Aorta (tissue), 5 donors: ENCODE data around the gene TMEM120A. TPM values are rescaled to one million over a fixed set of nuclear protein-coding genes. Genes with fewer than 3 reads are reported as not detected.

Experiments used
- ATAC-seq: fragments of 200-7000 bp; cut with Tn5 transposase; one replicate; pipeline ENCODE4 v1.9.1; 2022; ENCODE audit warnings: moderate library complexity; ENCODE audit not compliant: low FRiP score
- DNase-seq, 2 donors: peaks; one replicate each; pipeline ENCODE4 v3.0.0-alpha.2; 2020
- H3K27ac ChIP-seq, 2 donors: one replicate each; pipeline ENCODE4 v1.5.1; 2013; ENCODE audit warnings: low read length in 2 of 2, mild to moderate bottlenecking in 2 of 2, moderate library complexity in 2 of 2, control low read depth in 1 of 2, inconsistent platforms in 1 of 2, low read depth in 1 of 2
- H3K27me3 ChIP-seq, 2 donors: one replicate each; pipeline ENCODE4 v1.6.1; 2013; ENCODE audit warnings: control low read depth in 1 of 2, low read length in 1 of 2, mild to moderate bottlenecking in 1 of 2, moderate library complexity in 1 of 2; ENCODE audit not compliant: insufficient read depth in 2 of 2, control insufficient read depth in 1 of 2
- H3K36me3 ChIP-seq, 2 donors: one replicate each; pipeline ENCODE4 v1.6.1; 2013; ENCODE audit warnings: control low read depth in 1 of 2, low read length in 1 of 2, mild to moderate bottlenecking in 1 of 2; ENCODE audit not compliant: insufficient read depth in 2 of 2, control insufficient read depth in 1 of 2
- H3K4me1 ChIP-seq, 2 donors: one replicate each; pipeline ENCODE4 v1.6.1; 2013; ENCODE audit warnings: low read length in 2 of 2, control low read depth in 1 of 2, mild to moderate bottlenecking in 1 of 2, moderate library complexity in 1 of 2; ENCODE audit not compliant: insufficient read depth in 2 of 2, control insufficient read depth in 1 of 2
- H3K4me3 ChIP-seq, 2 donors: one replicate each; pipeline ENCODE4 v1.5.1; 2013; ENCODE audit warnings: low read length in 2 of 2, control low read depth in 1 of 2, mild to moderate bottlenecking in 1 of 2
- H3K9me3 ChIP-seq: one replicate; pipeline ENCODE4 v1.6.1; 2013; ENCODE audit warnings: mild to moderate bottlenecking, low read length; ENCODE audit not compliant: control insufficient read depth
- WGBS, 2 donors: extraction: QIAGEN DNeasy Blood & Tissue Kit; methylation state at CpG; one replicate each; pipeline ENCODE4 v1.1.7; 2013; 5-methylcytosine and 5-hydroxymethylcytosine counted together
- intact Hi-C, 2 donors: fragments of 100-400 bp; cut with DNase I; formaldehyde crosslinking; loops; one replicate each; pipeline versions ENCODE4 v1.14.2 to v1.15.0; 2022
- polyA plus RNA-seq, 2 donors: library from polyadenylated mRNA; stranded (reverse); fragments of 200-250 nt; gene quantifications; one replicate each; pipeline ENCODE4 v1.2.3, GENCODE V29; 2013
- total RNA-seq, 2 donors: library from RNA; stranded (reverse); fragmentation: NEBNext Ultra II Directional; extraction: Animal tissue kit (Norgen Biotek cat#: 25700); gene quantifications; one replicate each; pipeline ENCODE4 v1.2.1, GENCODE V29; 2021
- donor health status: healthy with polysubstance abuse.
- donor health status: Bipolar disorder and iron deficiency.
- donor health status: DM: no; HTN: no; CAD: no.
- donor health status: DM: no; HTN: no; CAD: no.
- donor health status: DM: yes; HTN: yes; CAD: no.

The TMEM120A gene
- total and polyA plus RNA-seq, 4 donors = 53.8 to 144 (median 79.5) TPM

DNA sequence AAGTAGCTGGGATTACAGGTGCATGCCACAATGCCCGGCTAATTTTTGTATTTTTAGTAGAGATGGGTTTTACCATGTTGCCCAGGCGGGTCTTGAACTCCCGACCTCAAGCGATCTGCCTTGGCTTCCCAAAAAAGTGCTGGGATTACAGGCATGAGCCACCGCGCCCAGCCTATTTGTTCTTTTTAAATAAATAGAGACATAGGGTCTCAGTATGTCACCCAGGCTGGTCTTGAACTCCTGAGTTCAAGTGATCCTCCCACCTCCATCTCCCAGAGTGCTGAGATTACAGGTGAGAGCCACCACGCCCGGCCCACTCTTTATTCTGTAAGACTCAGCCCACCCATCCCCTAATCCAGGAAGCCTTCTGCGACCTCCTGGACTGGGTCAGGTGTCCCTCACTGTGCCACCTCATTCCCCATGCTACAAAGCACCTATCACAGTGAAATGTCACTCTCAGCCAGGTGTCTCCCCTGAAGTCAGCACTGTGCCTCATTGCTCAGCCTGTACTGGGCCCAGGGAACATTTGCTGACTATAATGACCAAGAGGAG is 2.8 kb downstream of the TMEM120A start:
- WGBS, 2 donors = 93 to 98% methylated on average over 9 of the region's 9 CpGs
- no peaks in the 10 kb centered on the region for H3K27me3 ChIP-seq
- no peaks in the 10 kb centered on the region for H3K4me1 ChIP-seq
- H3K27ac ChIP-seq = no peak overlapping the region
- ATAC-seq = no peak
- H3K9me3 ChIP-seq = no peaks in the 10 kb centered on the region
- intact Hi-C loops = loop anchor here in 1 of 2 donors (5.0 kb wide), 1 partner anchor 56 kb away; the partner anchor contains the start of genes MDH2 and STYXL1
- peaks cover 0 to 5% of the 10 kb centered on the region in 2 donors for H3K36me3 ChIP-seq
- no peak overlapping the region for H3K4me3 ChIP-seq
- DNase-seq = peak in 1 of 2 donors; percentile 57

DNA sequence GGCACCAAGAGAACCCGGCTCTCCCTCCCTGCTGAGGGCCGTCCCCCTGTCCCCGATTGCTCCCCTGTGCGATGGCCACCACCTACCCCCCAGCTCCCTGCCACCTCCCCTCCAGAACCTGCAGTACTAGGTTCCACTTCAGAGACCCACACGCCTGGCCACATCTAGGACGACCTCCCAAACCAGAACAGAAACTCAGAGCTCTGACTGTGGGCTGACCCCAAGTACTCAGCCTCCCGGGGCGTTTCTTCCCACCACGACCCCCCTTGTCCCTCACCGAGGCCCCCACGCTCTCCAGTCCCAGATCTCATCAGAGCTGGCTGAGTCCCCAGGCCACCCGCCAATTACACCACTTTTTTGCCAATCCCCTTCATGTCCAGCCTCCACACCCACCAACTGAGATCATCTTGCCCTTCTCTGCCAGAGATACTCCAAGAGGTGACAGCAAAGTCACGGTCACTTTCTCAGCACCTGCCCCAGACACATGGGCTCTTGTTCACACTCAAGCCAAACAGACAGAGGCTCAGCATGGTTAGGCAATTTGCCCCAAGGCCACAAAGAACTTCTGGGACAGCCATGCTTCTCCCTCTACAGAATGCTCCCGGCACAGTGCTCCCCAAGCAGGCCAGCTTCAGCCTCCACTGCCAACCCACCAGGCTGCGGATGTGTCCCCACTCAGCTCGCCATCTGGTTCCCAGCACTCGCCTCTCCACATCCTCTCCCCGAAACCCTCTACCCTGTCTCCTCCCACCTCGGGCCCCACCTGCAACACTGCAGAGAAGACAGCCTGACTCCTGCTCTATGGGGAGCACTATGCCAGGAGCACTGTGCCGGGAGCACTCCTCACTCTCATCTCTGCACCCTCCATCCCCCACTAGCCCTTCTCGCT is 4.7 kb downstream of the TMEM120A start:
- H3K36me3 ChIP-seq = peaks cover 0 to 11% of the 10 kb centered on the region in 2 donors
- H3K4me3 ChIP-seq = no peak overlapping the region
- no peak for ATAC-seq
- no peaks in the 10 kb centered on the region for H3K4me1 ChIP-seq
- no peaks in the 10 kb centered on the region for H3K27me3 ChIP-seq
- no peak for DNase-seq
- WGBS, 2 donors = 29 to 31% methylated on average over 21 of the region's 21 CpGs
- intact Hi-C loops = loop anchor here in 1 of 2 donors (5.0 kb wide), 1 partner anchor 58 kb away; the partner anchor contains the start of genes MDH2 and STYXL1
- peak overlapping the region in 1 of 2 donors; percentile 22 for H3K27ac ChIP-seq
- no peaks in the 10 kb centered on the region for H3K9me3 ChIP-seq

DNA sequence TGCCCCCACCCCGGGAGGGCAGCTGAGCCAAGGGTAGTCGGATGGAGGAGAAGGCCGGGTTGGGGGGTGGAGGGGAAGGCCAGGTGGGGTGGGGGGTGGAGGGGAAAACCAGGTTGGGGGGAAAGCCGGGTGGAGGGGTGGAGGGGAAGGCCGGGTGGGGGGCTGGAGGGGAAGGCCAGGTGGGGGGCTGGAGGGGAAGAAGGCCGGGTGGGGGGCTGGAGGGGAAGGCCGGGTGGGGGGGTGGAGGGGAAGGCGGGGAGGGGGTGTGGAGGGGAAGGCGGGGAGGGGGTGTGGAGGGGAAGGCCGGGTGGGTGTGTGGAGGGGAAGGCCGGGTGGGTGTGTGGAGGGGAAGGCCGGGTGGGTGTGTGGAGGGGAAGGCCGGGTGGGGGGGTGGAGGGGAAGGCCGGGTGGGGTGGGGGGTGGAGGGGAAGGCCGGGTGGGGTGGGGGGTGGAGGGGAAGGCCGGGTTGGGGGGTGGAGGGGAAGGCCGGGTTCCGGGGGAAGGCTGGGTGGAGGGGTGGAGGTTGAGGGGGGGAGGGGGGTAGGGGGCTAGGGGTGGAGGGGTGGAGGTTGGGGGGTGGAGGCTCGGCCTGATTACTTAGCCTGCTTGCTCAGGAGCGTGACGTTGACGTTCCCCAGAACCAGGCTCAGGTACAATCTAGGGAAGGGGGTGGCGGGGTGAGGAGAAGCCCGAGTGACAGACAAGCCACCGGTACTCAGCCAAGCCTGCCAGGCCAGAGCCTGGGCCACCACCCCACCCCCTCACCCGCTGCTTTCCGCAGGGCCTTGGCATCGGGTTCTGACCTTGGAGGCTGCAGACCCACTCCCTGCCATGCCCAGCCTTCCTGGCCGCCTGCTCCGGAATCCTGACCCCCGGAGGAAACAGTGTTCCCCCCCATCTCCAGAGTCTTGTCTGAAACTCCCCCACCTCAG is 5.6 kb downstream of the TMEM120A start:
- H3K27ac ChIP-seq = peak overlapping the region in 1 of 2 donors; percentile 3
- H3K4me3 ChIP-seq = no peak overlapping the region
- H3K9me3 ChIP-seq = no peaks in the 10 kb centered on the region
- 30 to 35% methylated on average over 8 to 22 of the region's 31 CpGs for WGBS, 2 donors
- H3K36me3 ChIP-seq = peaks cover 0 to 12% of the 10 kb centered on the region in 2 donors
- no peaks in the 10 kb centered on the region for H3K27me3 ChIP-seq
- ATAC-seq (no peak), DNase-seq (no peak)
- intact Hi-C loops = no loop called here
- no peaks in the 10 kb centered on the region for H3K4me1 ChIP-seq

DNA sequence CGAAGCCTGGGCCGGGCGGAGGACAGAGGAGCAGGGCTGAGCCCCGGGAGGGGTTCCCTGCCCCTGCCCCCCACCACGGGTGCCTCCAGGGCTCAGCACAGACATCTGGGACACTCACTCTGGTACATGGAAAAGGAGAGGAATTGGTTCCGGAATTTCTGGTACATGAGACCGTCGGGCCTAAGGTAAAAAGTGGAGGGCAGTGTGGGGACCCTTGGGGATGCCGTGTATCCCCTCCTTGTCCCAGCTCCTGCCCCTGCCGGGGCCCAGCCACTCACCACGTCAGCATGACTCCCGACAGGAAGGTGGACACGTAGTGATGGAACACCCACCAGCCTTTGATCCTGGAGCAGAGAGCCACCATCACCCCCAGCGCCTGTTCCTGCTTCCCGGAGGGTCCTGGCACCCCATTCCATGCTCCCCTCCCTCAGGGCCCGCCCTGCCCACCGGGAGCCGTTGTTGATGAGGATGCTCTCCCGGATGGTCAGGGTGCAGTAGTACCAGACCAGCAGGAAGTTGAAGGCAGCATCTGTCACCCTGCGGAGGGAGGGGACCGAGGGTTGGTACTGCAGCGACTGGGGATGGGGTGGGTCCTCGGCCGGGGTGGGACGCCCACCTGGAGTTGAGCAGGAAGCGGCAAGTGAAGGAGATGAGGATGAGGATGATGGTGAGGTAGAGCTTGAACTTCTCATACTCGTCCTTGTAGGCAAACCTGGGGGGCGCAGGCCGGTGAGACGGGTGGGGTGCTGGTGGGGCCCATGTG is 6.4 kb downstream of the TMEM120A start:
- peaks cover 0 to 13% of the 10 kb centered on the region in 2 donors for H3K36me3 ChIP-seq
- H3K27me3 ChIP-seq = no peaks in the 10 kb centered on the region
- DNase-seq (no peak), ATAC-seq (no peak)
- no peak overlapping the region for H3K4me3 ChIP-seq
- intact Hi-C loops = no loop called here
- 83 to 84% methylated on average over 30 of the region's 30 CpGs for WGBS, 2 donors
- H3K9me3 ChIP-seq = no peaks in the 10 kb centered on the region
- no peaks in the 10 kb centered on the region for H3K4me1 ChIP-seq
- no peak overlapping the region for H3K27ac ChIP-seq

DNA sequence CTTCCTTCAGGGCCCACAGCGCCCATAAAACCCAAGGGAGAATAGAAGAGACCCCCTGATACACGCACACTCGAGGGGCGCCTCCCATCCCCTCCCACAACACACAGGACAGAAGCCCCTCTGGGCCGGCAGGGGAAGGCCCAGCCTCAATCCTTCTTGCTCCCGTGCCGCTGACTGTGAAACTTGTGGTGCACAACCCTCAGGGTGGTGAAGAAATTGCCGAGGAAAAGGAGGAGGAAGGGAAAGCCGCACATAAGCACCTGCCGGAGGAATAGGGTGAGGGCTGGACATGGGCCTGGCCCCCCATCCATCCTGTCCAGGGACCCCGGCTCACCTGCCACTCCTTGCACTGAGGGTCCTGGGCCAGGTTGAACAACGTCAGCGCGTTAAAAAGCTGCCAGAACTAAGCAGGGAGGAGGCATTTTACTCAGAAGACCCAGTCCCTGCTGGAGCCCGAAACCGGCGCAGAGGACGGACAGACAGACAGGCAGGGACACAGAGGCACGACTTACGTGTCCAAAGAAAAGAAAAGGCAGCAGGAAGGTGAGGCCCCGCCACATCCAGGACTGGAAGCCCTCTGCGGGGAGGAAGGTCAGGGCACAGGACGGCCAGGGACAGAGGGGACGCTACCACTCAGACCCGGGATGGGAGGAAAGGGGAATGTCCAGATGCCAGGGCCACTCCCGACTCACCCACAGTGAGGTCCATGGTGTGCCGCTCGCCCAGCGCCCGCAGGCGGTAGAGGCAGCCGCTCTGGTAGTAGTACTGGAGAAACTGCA is 7.2 kb downstream of the TMEM120A start:
- H3K4me3 ChIP-seq = no peak overlapping the region
- H3K27ac ChIP-seq = no peak overlapping the region
- intact Hi-C loops = no loop called here
- peaks cover 0 to 13% of the 10 kb centered on the region in 2 donors for H3K36me3 ChIP-seq
- H3K27me3 ChIP-seq = no peaks in the 10 kb centered on the region
- no peak for ATAC-seq
- DNase-seq = peak in 1 of 2 donors; percentile 31
- no peaks in the 10 kb centered on the region for H3K9me3 ChIP-seq
- H3K4me1 ChIP-seq = no peaks in the 10 kb centered on the region
- 90% methylated on average over 32 of the region's 32 CpGs for WGBS, 2 donors

DNA sequence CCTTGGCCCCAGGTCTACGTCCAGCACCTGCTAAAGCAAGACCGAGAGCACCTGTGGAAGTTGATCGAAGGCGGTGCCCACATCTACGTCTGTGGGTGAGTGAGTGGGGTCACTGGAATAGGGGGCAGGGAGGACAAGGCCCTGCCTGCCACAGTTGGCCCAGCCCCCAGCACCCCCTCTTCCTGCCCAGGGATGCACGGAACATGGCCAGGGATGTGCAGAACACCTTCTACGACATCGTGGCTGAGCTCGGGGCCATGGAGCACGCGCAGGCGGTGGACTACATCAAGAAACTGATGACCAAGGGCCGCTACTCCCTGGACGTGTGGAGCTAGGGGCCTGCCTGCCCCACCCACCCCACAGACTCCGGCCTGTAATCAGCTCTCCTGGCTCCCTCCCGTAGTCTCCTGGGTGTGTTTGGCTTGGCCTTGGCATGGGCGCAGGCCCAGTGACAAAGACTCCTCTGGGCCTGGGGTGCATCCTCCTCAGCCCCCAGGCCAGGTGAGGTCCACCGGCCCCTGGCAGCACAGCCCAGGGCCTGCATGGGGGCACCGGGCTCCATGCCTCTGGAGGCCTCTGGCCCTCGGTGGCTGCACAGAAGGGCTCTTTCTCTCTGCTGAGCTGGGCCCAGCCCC is 8.1 kb downstream of the TMEM120A start:
- H3K4me3 ChIP-seq = no peak overlapping the region
- H3K27me3 ChIP-seq = no peaks in the 10 kb centered on the region
- H3K36me3 ChIP-seq = peaks cover 0 to 13% of the 10 kb centered on the region in 2 donors
- no peak overlapping the region for H3K27ac ChIP-seq
- intact Hi-C loops = no loop called here
- DNase-seq (peak in 1 of 2 donors; percentile 39), ATAC-seq (no peak)
- H3K4me1 ChIP-seq = no peaks in the 10 kb centered on the region
- H3K9me3 ChIP-seq = no peaks in the 10 kb centered on the region
- 73 to 77% methylated on average over 20 of the region's 20 CpGs for WGBS, 2 donors

DNA sequence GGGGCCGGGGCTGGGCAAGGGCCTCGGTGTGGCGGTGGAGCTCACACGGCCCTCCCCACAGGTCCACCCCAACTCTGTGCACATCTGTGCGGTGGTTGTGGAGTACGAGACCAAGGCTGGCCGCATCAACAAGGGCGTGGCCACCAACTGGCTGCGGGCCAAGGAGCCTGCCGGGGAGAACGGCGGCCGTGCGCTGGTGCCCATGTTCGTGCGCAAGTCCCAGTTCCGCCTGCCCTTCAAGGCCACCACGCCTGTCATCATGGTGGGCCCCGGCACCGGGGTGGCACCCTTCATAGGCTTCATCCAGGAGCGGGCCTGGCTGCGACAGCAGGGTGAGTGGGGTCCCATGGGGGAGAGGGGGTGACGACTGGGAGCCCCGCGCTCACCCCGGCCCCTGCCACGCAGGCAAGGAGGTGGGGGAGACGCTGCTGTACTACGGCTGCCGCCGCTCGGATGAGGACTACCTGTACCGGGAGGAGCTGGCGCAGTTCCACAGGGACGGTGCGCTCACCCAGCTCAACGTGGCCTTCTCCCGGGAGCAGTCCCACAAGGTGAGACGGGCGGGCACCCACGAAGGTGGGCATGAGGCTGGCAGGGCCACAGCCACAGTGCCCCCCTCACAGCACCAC is 8.8 kb downstream of the TMEM120A start:
- no peak for ATAC-seq

More for the DNA sequence above, 8.8 kb downstream of the TMEM120A start:
- no peak overlapping the region for H3K27ac ChIP-seq
- peaks cover 0 to 13% of the 10 kb centered on the region in 2 donors for H3K36me3 ChIP-seq
- intact Hi-C loops = no loop called here
- no peaks in the 10 kb centered on the region for H3K4me1 ChIP-seq
- peak in 1 of 2 donors; percentile 54 for DNase-seq
- no peaks in the 10 kb centered on the region for H3K27me3 ChIP-seq
- 83 to 85% methylated on average over 32 to 41 of the region's 41 CpGs for WGBS, 2 donors
- no peak overlapping the region for H3K4me3 ChIP-seq
- H3K9me3 ChIP-seq = no peaks in the 10 kb centered on the region
